OCI-LY3 (cell line): Measurements from ENCODE around the gene CTPS1.

Experiments used
- EZH2phosphoT487 ChIP-seq: fragments of 200-600 bp; shearing (Covaris generic); IDR thresholded peaks from 2 replicates; pipeline ENCODE4 v1.6.1; 2018; ENCODE audit warnings: antibody characterized with exemption, mixed run types, low read depth
- TF ChIP-seq, protein P1 (sequence below): fragments of 200-600, 300-600 bp; sonication (generic); IDR thresholded peaks from 2 replicates; pipeline ENCODE4 v1.5.1; 2014; ENCODE audit warnings: antibody characterized with exemption, low read length, low read depth

DNA sequence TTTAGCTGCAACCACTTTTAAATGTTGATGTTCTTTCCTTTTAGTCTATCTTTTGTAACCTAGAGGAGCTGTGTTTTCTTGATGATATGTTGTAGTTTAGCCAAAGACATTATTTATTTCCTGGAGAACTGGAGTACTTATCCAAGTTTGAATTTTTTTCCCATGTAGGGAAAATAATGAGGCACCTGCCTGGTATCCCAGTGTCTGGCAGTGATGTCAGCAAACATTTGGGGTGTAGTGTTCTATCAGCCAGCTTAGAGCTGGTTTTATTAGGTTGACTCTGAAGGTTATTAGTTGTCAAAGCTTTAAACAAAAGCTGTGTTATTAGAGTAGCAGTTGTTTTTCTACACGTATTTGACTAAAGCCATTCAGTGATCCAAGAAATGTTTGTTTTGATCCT is 3.2 kb downstream of the CTPS1 start:
- TF ChIP-seq, protein P1, sequence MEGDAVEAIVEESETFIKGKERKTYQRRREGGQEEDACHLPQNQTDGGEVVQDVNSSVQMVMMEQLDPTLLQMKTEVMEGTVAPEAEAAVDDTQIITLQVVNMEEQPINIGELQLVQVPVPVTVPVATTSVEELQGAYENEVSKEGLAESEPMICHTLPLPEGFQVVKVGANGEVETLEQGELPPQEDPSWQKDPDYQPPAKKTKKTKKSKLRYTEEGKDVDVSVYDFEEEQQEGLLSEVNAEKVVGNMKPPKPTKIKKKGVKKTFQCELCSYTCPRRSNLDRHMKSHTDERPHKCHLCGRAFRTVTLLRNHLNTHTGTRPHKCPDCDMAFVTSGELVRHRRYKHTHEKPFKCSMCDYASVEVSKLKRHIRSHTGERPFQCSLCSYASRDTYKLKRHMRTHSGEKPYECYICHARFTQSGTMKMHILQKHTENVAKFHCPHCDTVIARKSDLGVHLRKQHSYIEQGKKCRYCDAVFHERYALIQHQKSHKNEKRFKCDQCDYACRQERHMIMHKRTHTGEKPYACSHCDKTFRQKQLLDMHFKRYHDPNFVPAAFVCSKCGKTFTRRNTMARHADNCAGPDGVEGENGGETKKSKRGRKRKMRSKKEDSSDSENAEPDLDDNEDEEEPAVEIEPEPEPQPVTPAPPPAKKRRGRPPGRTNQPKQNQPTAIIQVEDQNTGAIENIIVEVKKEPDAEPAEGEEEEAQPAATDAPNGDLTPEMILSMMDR = no peak
- TF ChIP-seq EZH2phosphoT487 = no peak
